CD14-positive monocyte (primary cell): ENCODE results near the gene NTRK3. TPM values are rescaled to one million over a fixed set of nuclear protein-coding genes. Genes with fewer than 3 reads are reported as not detected.

Experiments used
- DNase-seq, 3 donors: peaks; one replicate each; pipeline ENCODE4 v3.0.0-alpha.2; 2011 to 2022
- H2AFZ ChIP-seq: 2 replicates; pipeline ENCODE4 v1.6.0; 2012; ENCODE audit warnings: mild to moderate bottlenecking, low read depth, low read length, inconsistent platforms; ENCODE audit not compliant: insufficient read depth, poor library complexity, severe bottlenecking
- H3K27ac ChIP-seq, 2 donors: 1 replicate in 1 of 2; 2 replicates in 1 of 2; pipeline ENCODE4 v1.5.1; 2012 to 2013; ENCODE audit warnings: low read length in 2 of 2, control low read depth in 1 of 2, inconsistent platforms in 1 of 2, low read depth in 1 of 2, mild to moderate bottlenecking in 1 of 2
- H3K27me3 ChIP-seq, 2 donors: one replicate each; pipeline versions ENCODE4 v1.6.0 to v1.6.1; 2011 to 2013; ENCODE audit warnings: low read length in 2 of 2; ENCODE audit not compliant: control insufficient read depth in 2 of 2, insufficient read depth in 2 of 2
- H3K36me3 ChIP-seq, 2 donors: replicated peaks in 1 of 2; 1 replicate in 1 of 2; 2 replicates in 1 of 2; pipeline versions ENCODE4 v1.5.1 to v1.6.1; 2012 to 2013; ENCODE audit warnings: low read length in 2 of 2, control low read depth in 1 of 2, inconsistent platforms in 1 of 2, mild to moderate bottlenecking in 1 of 2; ENCODE audit not compliant: insufficient read depth in 2 of 2, control insufficient read depth in 1 of 2
- H3K4me1 ChIP-seq, 2 donors: 1 replicate in 1 of 2; 2 replicates in 1 of 2; pipeline versions ENCODE4 v1.5.1 to v1.6.1; 2012 to 2013; ENCODE audit warnings: low read length in 2 of 2, control low read depth in 1 of 2, inconsistent platforms in 1 of 2, mild to moderate bottlenecking in 1 of 2, moderate library complexity in 1 of 2; ENCODE audit not compliant: insufficient read depth in 2 of 2, control insufficient read depth in 1 of 2
- H3K4me2 ChIP-seq: replicated peaks from 2 replicates; pipeline ENCODE3; 2012; ENCODE audit warnings: low read length, moderate library complexity, mild to moderate bottlenecking; ENCODE audit not compliant: poor library complexity, severe bottlenecking; ENCODE audit errors: extremely low read depth
- H3K4me3 ChIP-seq, 3 experiments: fragments of 200-600 bp in 1 of 3; sonication (generic) in 1 of 3; replicated peaks in 1 of 3; 1 replicate in 2 of 3; 2 replicates in 1 of 3; pipeline ENCODE4 v1.5.1; 2011 to 2013; ENCODE audit warnings: low read length in 3 of 3, mild to moderate bottlenecking in 3 of 3, control low read depth in 2 of 3, low read depth in 2 of 3, inconsistent platforms in 1 of 3, moderate library complexity in 1 of 3
- H3K79me2 ChIP-seq: 2 replicates; pipeline ENCODE4 v1.6.0; 2012; ENCODE audit warnings: mild to moderate bottlenecking, control low read depth, inconsistent platforms, low read length, moderate library complexity; ENCODE audit not compliant: insufficient read depth
- H3K9ac ChIP-seq: 2 replicates; pipeline ENCODE4 v1.6.0; 2017; ENCODE audit warnings: low read length, mild to moderate bottlenecking; ENCODE audit not compliant: insufficient read depth, poor library complexity, severe bottlenecking
- H3K9me3 ChIP-seq, 2 donors: replicated peaks in 1 of 2; 1 replicate in 1 of 2; 2 replicates in 1 of 2; pipeline versions ENCODE4 v1.5.1 to v1.6.1; 2012 to 2013; ENCODE audit warnings: low read length in 2 of 2, control low read depth in 1 of 2; ENCODE audit not compliant: control insufficient read depth in 1 of 2, insufficient read depth in 1 of 2
- H4K20me1 ChIP-seq: 2 replicates; pipeline ENCODE4 v1.6.0; 2012; ENCODE audit warnings: mild to moderate bottlenecking, low read length, control low read depth, moderate library complexity; ENCODE audit not compliant: insufficient read depth
- H3K27ac Mint-ChIP-seq, 7 donors: one replicate each; pipeline ENCODE4 v1.8.0; 2020; ENCODE audit warnings: mild to moderate bottlenecking in 7 of 7, mixed read lengths in 7 of 7, moderate library complexity in 6 of 7, inconsistent platforms in 2 of 7
- H3K27me3 Mint-ChIP-seq, 3 donors: one replicate each; pipeline ENCODE4 v1.8.0; 2021 to 2022; ENCODE audit warnings: low read depth in 3 of 3, mild to moderate bottlenecking in 3 of 3, mixed read lengths in 3 of 3, moderate library complexity in 3 of 3, inconsistent platforms in 1 of 3
- H3K36me3 Mint-ChIP-seq, 2 donors: one replicate each; pipeline ENCODE4 v1.8.0; 2020; ENCODE audit warnings: mixed read lengths in 2 of 2, inconsistent platforms in 1 of 2, mild to moderate bottlenecking in 1 of 2
- H3K4me1 Mint-ChIP-seq: one replicate; pipeline ENCODE4 v1.8.0; 2020; ENCODE audit warnings: mild to moderate bottlenecking, mixed read lengths
- H3K4me3 Mint-ChIP-seq, 2 donors: one replicate each; pipeline ENCODE4 v1.8.0; 2020; ENCODE audit warnings: mild to moderate bottlenecking in 2 of 2, mixed read lengths in 2 of 2, moderate library complexity in 1 of 2
- H3K9me3 Mint-ChIP-seq, 7 donors: one replicate each; pipeline ENCODE4 v1.8.0; 2020 to 2022; ENCODE audit warnings: mixed read lengths in 7 of 7, mild to moderate bottlenecking in 6 of 7, moderate library complexity in 6 of 7, inconsistent platforms in 2 of 7
- CTCF ChIP-seq: fragments of 200-600 bp; IDR thresholded peaks from one replicate; pipeline ENCODE4 v1.8.0; 2022; ENCODE audit warnings: antibody characterized with exemption, mild to moderate bottlenecking
- WGBS: methylation state at CpG from one replicate; pipeline ENCODE4 v1.1.5; 2013; ENCODE audit warnings: missing lambda C conversion rate; ENCODE audit not compliant: insufficient coverage; 5-methylcytosine and 5-hydroxymethylcytosine counted together
- intact Hi-C, 2 donors: fragments of 100-400 bp; cut with micrococcal nuclease; formaldehyde crosslinking; loops; one replicate each; pipeline versions ENCODE4 v1.15.0 to v1.15.1; 2023
- polyA plus RNA-seq, 3 donors: library from polyadenylated mRNA; depleted of rRNA in 1 of 3; unstranded in 2 of 3; stranded (reverse) in 1 of 3; fragments of 300-500 nt in 2 of 3; fragments of >200 nt in 1 of 3; fragmentation: Illumina TruSeq in 2 of 3; gene quantifications; 1 replicate in 2 of 3; 2 replicates in 1 of 3; pipeline ENCODE4 v1.2.3, GENCODE V29; 2012 to 2021

Gene NTRK3
- polyA plus RNA-seq, 3 donors = not detected

- H3K27ac Mint-ChIP-seq = peak overlapping the region in 1 of 7 donors; percentile 32
- H3K9me3 ChIP-seq = no peaks in the 10 kb centered on the region
- no peaks in the 10 kb centered on the region for H3K79me2 ChIP-seq
- no peaks in the 10 kb centered on the region for H3K36me3 ChIP-seq
- TF ChIP-seq CTCF = no peak
- H2AFZ ChIP-seq = no peak overlapping the region
- H3K4me1 ChIP-seq = no peaks in the 10 kb centered on the region
- no peak overlapping the region for H3K27ac ChIP-seq
- no peaks in the 10 kb centered on the region for H4K20me1 ChIP-seq
- no peak overlapping the region for H3K4me3 ChIP-seq
- no peak overlapping the region for H3K4me2 ChIP-seq
- H3K9ac ChIP-seq = no peak overlapping the region
- peaks cover 1 to 9% (median 4%) of the 10 kb centered on the region in 3 donors for H3K27me3 Mint-ChIP-seq
- no peaks in the 10 kb centered on the region for H3K4me1 Mint-ChIP-seq
- no peak overlapping the region for H3K4me3 Mint-ChIP-seq
- no peak for DNase-seq
- no peaks in the 10 kb centered on the region for H3K27me3 ChIP-seq
- no peaks in the 10 kb centered on the region for H3K36me3 Mint-ChIP-seq
- 77% methylated on average over 5 of the region's 7 CpGs for WGBS
- H3K9me3 Mint-ChIP-seq = peaks cover 0 to 8% (median 2%) of the 10 kb centered on the region in 7 donors
- intact Hi-C loops = no loop called here
Observed at GRCh38 chr15:87949151-87949574, 307.4 kb downstream of the NTRK3 start.

- no peaks in the 10 kb centered on the region for H3K27me3 ChIP-seq
- intact Hi-C loops = no loop called here
- no peaks in the 10 kb centered on the region for H3K9me3 ChIP-seq
- Mint-ChIP-seq H3K9me3 (peaks cover 0 to 3% (median 1%) of the 10 kb centered on the region in 7 donors), H3K4me3 (no peak overlapping the region), H3K27me3 (peaks cover 1 to 10% (median 4%) of the 10 kb centered on the region in 3 donors), H3K27ac (no peak overlapping the region), H3K4me1 (no peaks in the 10 kb centered on the region), H3K36me3 (no peaks in the 10 kb centered on the region)
- TF ChIP-seq CTCF = no peak
- DNase-seq = no peak
- H3K4me1 ChIP-seq = no peaks in the 10 kb centered on the region
- no CpG with 5 or more reads among the region's 3 CpGs for WGBS
- H3K79me2 ChIP-seq = no peaks in the 10 kb centered on the region
- no peak overlapping the region for H3K9ac ChIP-seq
- H3K4me3 ChIP-seq = no peak overlapping the region
- no peak overlapping the region for H3K4me2 ChIP-seq
- H3K36me3 ChIP-seq = no peaks in the 10 kb centered on the region
- no peak overlapping the region for H3K27ac ChIP-seq
- no peaks in the 10 kb centered on the region for H4K20me1 ChIP-seq
- H2AFZ ChIP-seq = no peak overlapping the region
Observed at GRCh38 chr15:87947560-87947959, 309.0 kb downstream of the NTRK3 start.
